ENCODE data around the gene TAF6. TPM values are rescaled to one million over a fixed set of nuclear protein-coding genes. Genes with fewer than 3 reads are reported as not detected.
"Not testable (repeated sequence)": the region's sequence is repeated elsewhere in the genome, so short reads cannot be mapped to it uniquely, and the experiment has no call there.

The TAF6 gene
- total RNA-seq, 3 donors from 2014 or later: 31.6 to 62.5 (median 34.2) TPM

- DNase-seq (no peak), ATAC-seq (no peak)
- H3K4me1 ChIP-seq (ENCODE audit: low read depth): peaks cover 31% of the 10 kb centered on the region
- no peak for TF ChIP-seq CTCF (IDR thresholded peaks at IDR 0.05)
- intact Hi-C loops (cut with DNase I, micrococcal nuclease): no loop called here
- peaks cover 4% of the 10 kb centered on the region for H3K36me3 ChIP-seq (ENCODE audit: low read depth)
- H3K9me3 ChIP-seq: no peaks in the 10 kb centered on the region
- no peak overlapping the region for H3K4me3 ChIP-seq
Measured at GRCh38 chr7:100147278-100147677, 28.1 kb upstream of the TAF6 start.

GRCh38 chr7:100146350-100146749 is 27.2 kb upstream of the TAF6 start:
- H3K4me3 ChIP-seq; ATAC-seq; H3K36me3 ChIP-seq (ENCODE audit: low read depth); H3K9me3 ChIP-seq; DNase-seq; intact Hi-C loops (cut with DNase I, micrococcal nuclease): not testable (repeated sequence)
- peaks cover 26% of the 10 kb centered on the region for H3K4me1 ChIP-seq (ENCODE audit: low read depth)

- ATAC-seq (no peak), DNase-seq (no peak)
- Histone ChIP-seq H3K4me1 (ENCODE audit: low read depth) (peaks cover 4% of the 10 kb centered on the region), H3K9me3 (no peaks in the 10 kb centered on the region), H3K36me3 (ENCODE audit: low read depth) (no peaks in the 10 kb centered on the region), H3K4me3 (no peak overlapping the region)
- intact Hi-C loops (cut with DNase I, micrococcal nuclease): no loop called here
- no peak for TF ChIP-seq CTCF (IDR thresholded peaks at IDR 0.05)
Measured at GRCh38 chr7:100142461-100142860, 23.3 kb upstream of the TAF6 start.

GRCh38 chr7:100141555-100141949 is 22.4 kb upstream of the TAF6 start:
- Histone ChIP-seq H3K9me3 (no peaks in the 10 kb centered on the region), H3K4me3 (no peak overlapping the region), H3K4me1 (ENCODE audit: low read depth) (peaks cover 5% of the 10 kb centered on the region), H3K36me3 (ENCODE audit: low read depth) (no peaks in the 10 kb centered on the region)
- intact Hi-C loops (cut with DNase I, micrococcal nuclease): no loop called here
- peak in 1 of 3 donors; percentile 13 for DNase-seq
- peak; percentile 92 for ATAC-seq
- no peak for TF ChIP-seq CTCF (IDR thresholded peaks at IDR 0.05)

- no peaks in the 10 kb centered on the region for H3K36me3 ChIP-seq (ENCODE audit: low read depth)
- DNase-seq (peak in 1 of 3 donors; percentile 27), ATAC-seq (peak; percentile 70)
- intact Hi-C loops (cut with DNase I, micrococcal nuclease): loop anchor here in 1 of 2 donors (10.0 kb wide), 1 partner anchor 77 kb away; the partner anchor contains the start of gene PVRIG
- TF ChIP-seq CTCF (IDR thresholded peaks at IDR 0.05): no peak
- no peaks in the 10 kb centered on the region for H3K9me3 ChIP-seq
- H3K4me3 ChIP-seq: no peak overlapping the region
- H3K4me1 ChIP-seq (ENCODE audit: low read depth): peaks cover 10% of the 10 kb centered on the region
Measured at GRCh38 chr7:100137851-100138760, 18.9 kb upstream of the TAF6 start.

- TF ChIP-seq CTCF (IDR thresholded peaks at IDR 0.05): peak; percentile 54
- H3K9me3 ChIP-seq: no peaks in the 10 kb centered on the region
- no peak overlapping the region for H3K4me3 ChIP-seq
- no peaks in the 10 kb centered on the region for H3K36me3 ChIP-seq (ENCODE audit: low read depth)
- peaks cover 25% of the 10 kb centered on the region for H3K4me1 ChIP-seq (ENCODE audit: low read depth)
- DNase-seq (peak; percentile 66 to 84 (median 80)), ATAC-seq (peak; percentile 81)
- intact Hi-C loops (cut with DNase I, micrococcal nuclease): loop anchor here (5.0 to 10.0 kb wide), 3 partner anchors 80 to 295 kb away; partner anchors contain the start of genes MEPCE (in 1 of the 2), PVRIG (in 1 of the 2) and ZCWPW1 (in 1 of the 2)
Measured at GRCh38 chr7:100132697-100133151, 13.6 kb upstream of the TAF6 start.

Measured in mucosa of descending colon (tissue), 3 donors.